Activated T-cell treated with anti-CD3 and anti-CD28 coated beads, Interleukin-2, amount 50 U/mL, for 72 hours (primary cell): ENCODE measurements around the gene EPS8. TPM values are rescaled to one million over a fixed set of nuclear protein-coding genes. Genes with fewer than 3 reads are reported as not detected.

ENCODE experiments used
- ATAC-seq, 2 donors: fragments of 150-1000 bp; cut with Tn5 transposase; replicated peaks in 1 of 2; 2 replicates each; pipeline ENCODE4 v1.10.0; 2021; ENCODE audit warnings: moderate library complexity in 2 of 2, mild to moderate bottlenecking in 1 of 2
- DNase-seq, 2 donors: peaks; one replicate each; pipeline ENCODE4 v3.0.0; 2021 to 2022; ENCODE audit warnings: mixed read lengths in 1 of 2
- H3K27ac Mint-ChIP-seq: one replicate; pipeline ENCODE4 v1.8.0; 2022; ENCODE audit warnings: mild to moderate bottlenecking, moderate library complexity, mixed read lengths
- H3K27me3 Mint-ChIP-seq: one replicate; pipeline ENCODE4 v1.8.0; 2022; ENCODE audit warnings: low read depth, mixed read lengths
- H3K36me3 Mint-ChIP-seq, 2 donors: one replicate each; pipeline ENCODE4 v1.8.0; 2022; ENCODE audit warnings: mixed read lengths in 2 of 2, mild to moderate bottlenecking in 1 of 2; ENCODE audit not compliant: insufficient read depth in 2 of 2
- H3K4me1 Mint-ChIP-seq: one replicate; pipeline ENCODE4 v1.8.0; 2022; ENCODE audit warnings: low read depth, mixed read lengths
- H3K4me3 Mint-ChIP-seq, 2 donors: one replicate each; pipeline ENCODE4 v1.8.0; 2022; ENCODE audit warnings: mild to moderate bottlenecking in 2 of 2, mixed read lengths in 2 of 2, moderate library complexity in 2 of 2
- H3K9me3 Mint-ChIP-seq, 2 donors: one replicate each; pipeline ENCODE4 v1.8.0; 2022; ENCODE audit warnings: mixed read lengths in 2 of 2
- total RNA-seq, 2 donors: library from RNA; stranded (reverse); gene quantifications; one replicate each; pipeline ENCODE4 v1.2.3, GENCODE V29; 2022

Gene EPS8
- total RNA-seq, 2 donors from 2014 or later: 2.4 to 6.3 TPM

DNA sequence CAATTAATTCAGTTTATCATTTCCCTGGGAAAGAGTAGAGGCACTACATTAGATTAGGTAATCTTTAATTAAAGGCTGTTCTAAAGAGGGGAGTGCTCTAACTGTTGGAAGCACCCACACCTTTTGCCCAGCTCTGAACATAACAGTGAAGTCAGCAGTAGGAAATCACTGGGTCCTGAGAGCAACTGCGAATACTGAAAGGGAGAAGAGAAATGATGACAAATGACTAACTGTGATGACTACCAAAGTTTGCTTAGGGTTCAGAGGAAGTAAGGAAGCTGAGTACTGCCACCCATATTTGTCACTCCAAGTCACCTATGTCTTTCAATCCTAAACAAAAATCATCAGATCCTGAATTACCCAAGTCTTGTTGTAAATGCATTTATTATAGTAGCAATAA is 140.6 kb downstream of the EPS8 start:
- no peak for DNase-seq
- H3K27ac Mint-ChIP-seq: no peak overlapping the region
- H3K9me3 Mint-ChIP-seq: no peaks in the 10 kb centered on the region
- H3K36me3 Mint-ChIP-seq: no peaks in the 10 kb centered on the region
- no peaks in the 10 kb centered on the region for H3K27me3 Mint-ChIP-seq
- H3K4me3 Mint-ChIP-seq: no peak overlapping the region
- ATAC-seq: peak in 1 of 2 donors; percentile 23
- no peaks in the 10 kb centered on the region for H3K4me1 Mint-ChIP-seq

- Mint-ChIP-seq H3K27ac (no peak overlapping the region), H3K4me3 (no peak overlapping the region), H3K36me3 (no peaks in the 10 kb centered on the region), H3K27me3 (no peaks in the 10 kb centered on the region), H3K9me3 (no peaks in the 10 kb centered on the region), H3K4me1 (no peaks in the 10 kb centered on the region)
- ATAC-seq: no peak
- no peak for DNase-seq
Measured at GRCh38 chr12:15646581-15646980, 142.6 kb downstream of the EPS8 start.

GRCh38 chr12:15644700-15645099 is 144.5 kb downstream of the EPS8 start:
- Mint-ChIP-seq H3K36me3 (no peaks in the 10 kb centered on the region), H3K4me1 (no peaks in the 10 kb centered on the region), H3K27me3 (no peaks in the 10 kb centered on the region), H3K27ac (no peak overlapping the region), H3K4me3 (no peak overlapping the region), H3K9me3 (no peaks in the 10 kb centered on the region)
- no peak for ATAC-seq
- no peak for DNase-seq

GRCh38 chr12:15638231-15638630 is 151.0 kb downstream of the EPS8 start:
- no peak for ATAC-seq
- Mint-ChIP-seq H3K36me3 (no peaks in the 10 kb centered on the region), H3K4me3 (no peak overlapping the region), H3K4me1 (no peaks in the 10 kb centered on the region), H3K27me3 (no peaks in the 10 kb centered on the region), H3K9me3 (no peaks in the 10 kb centered on the region), H3K27ac (no peak overlapping the region)
- DNase-seq: no peak

DNA sequence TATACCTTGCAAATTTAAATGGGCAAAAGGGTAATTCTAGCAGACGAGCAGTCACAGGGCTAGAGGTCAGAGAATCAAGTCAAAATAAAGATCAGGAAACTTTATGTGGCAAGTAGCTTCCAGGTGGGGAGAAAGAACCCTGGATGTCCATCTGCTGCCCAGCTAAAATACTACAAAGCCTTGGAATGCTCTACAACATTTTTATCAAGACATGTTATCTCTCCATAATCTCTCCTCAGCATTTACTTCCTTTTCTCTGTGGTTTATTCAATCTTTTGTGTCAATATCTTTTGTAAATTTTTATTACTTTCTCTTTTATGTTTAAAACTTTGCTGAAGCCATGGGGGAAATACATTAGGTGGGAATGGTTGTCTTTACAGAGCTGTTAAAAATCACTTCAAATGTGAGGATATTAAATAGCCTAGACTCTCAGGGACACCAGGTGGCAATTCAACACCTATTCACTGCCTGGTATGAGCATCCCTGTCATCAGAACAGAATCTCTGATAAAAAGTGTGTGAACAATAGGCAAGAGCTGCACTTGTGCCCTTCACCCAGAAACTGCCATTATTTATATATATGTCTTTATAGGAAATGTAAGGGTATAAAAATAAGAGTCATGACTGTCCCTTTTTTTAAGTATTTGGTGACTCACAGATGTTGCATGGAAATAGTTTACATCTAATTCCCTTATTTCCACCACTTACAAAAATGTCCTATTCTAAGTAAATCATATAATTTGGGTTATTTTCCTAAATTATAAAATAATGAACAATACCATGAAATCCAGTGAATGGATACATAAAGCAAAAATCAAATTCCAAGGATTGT is 152.9 kb downstream of the EPS8 start:
- Mint-ChIP-seq H3K4me3 (no peak overlapping the region), H3K9me3 (no peaks in the 10 kb centered on the region)

DNA sequence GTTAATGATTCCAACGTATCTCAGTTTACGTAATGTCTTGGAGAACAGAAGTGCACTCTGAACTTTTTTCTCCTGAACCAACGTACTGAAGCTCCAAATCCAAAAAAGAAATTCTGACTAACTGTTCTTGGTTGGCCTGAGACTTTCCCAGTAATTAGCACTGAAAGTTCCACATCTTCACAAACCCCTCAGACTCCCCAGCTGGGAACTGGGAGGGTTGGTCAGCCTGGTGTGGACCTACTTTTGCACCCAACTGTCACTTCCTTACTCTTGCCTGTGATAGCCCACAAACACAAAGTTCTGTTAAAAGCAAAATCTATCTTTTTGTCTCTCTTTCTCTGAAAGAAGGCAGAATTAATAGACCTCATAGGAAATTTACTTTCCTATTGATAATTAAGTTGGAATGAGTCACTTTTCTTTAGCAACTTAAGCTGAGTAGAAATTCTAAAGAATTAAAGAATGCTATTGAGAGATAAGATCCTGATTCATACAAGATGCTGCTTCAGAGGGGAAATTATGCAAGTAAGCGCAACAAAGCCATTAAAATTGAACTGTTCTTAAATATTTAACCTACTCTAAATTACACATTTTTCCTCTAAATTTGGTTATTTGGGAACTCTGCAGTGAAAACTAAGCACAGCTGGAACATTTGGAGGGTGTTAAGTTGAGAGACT is 155.0 kb downstream of the EPS8 start:
- ATAC-seq: no peak
- H3K9me3 Mint-ChIP-seq: no peaks in the 10 kb centered on the region
- H3K4me1 Mint-ChIP-seq: no peaks in the 10 kb centered on the region
- DNase-seq: no peak
- no peaks in the 10 kb centered on the region for H3K27me3 Mint-ChIP-seq
- no peak overlapping the region for H3K4me3 Mint-ChIP-seq
- no peaks in the 10 kb centered on the region for H3K36me3 Mint-ChIP-seq
- no peak overlapping the region for H3K27ac Mint-ChIP-seq

More for the DNA sequence above, 152.9 kb downstream of the EPS8 start:
- no peaks in the 10 kb centered on the region for H3K4me1 Mint-ChIP-seq
- ATAC-seq (no peak), DNase-seq (no peak)
- no peaks in the 10 kb centered on the region for H3K27me3 Mint-ChIP-seq
- no peak overlapping the region for H3K27ac Mint-ChIP-seq
- no peaks in the 10 kb centered on the region for H3K36me3 Mint-ChIP-seq

- no peak for ATAC-seq
- Mint-ChIP-seq H3K4me3 (no peak overlapping the region), H3K36me3 (no peaks in the 10 kb centered on the region), H3K9me3 (no peaks in the 10 kb centered on the region), H3K27ac (no peak overlapping the region), H3K4me1 (no peaks in the 10 kb centered on the region), H3K27me3 (no peaks in the 10 kb centered on the region)
- no peak for DNase-seq
Measured at GRCh38 chr12:15633201-15633600, 156.0 kb downstream of the EPS8 start.

- DNase-seq (no peak), ATAC-seq (no peak)
- Mint-ChIP-seq H3K9me3 (no peaks in the 10 kb centered on the region), H3K4me3 (no peak overlapping the region), H3K4me1 (no peaks in the 10 kb centered on the region), H3K27me3 (no peaks in the 10 kb centered on the region), H3K27ac (no peak overlapping the region), H3K36me3 (no peaks in the 10 kb centered on the region)
Measured at GRCh38 chr12:15632708-15633107, 156.5 kb downstream of the EPS8 start.

DNA sequence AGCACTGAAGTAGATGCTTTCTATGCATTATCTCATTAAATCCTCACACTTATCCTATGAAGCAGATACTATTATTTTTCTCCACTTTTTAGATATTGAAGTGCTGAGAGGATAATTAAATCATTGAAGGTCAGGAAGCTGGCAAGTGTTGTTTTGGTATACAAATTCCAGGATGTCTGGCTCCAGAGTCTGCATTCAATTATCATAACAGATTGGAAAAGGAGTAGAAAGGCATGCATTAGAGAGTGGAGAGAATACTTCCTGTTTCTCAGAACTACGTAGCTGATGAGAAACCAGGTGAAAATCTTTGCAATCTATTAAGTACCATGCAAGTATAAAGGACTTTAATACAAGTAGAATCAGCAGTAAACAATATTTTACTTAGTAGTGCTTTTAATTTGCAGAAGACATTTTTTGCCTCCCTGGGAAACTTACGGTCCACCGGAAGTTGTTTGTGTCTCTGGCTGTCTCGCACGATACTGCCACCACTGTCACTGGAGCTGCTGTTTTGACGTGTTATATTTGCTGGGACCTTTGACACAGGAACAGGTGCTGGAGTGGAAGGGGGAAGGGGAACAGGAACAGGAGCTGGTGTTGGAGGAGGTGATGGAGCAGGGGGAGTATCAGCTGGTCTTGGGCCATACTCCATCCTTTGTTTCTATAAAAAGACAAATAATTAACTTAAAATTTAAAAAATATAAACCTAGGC is 158.0 kb downstream of the EPS8 start:
- Mint-ChIP-seq H3K9me3 (no peaks in the 10 kb centered on the region), H3K27ac (no peak overlapping the region), H3K4me3 (no peak overlapping the region), H3K36me3 (no peaks in the 10 kb centered on the region), H3K27me3 (no peaks in the 10 kb centered on the region), H3K4me1 (no peaks in the 10 kb centered on the region)
- DNase-seq (no peak), ATAC-seq (no peak)

DNA sequence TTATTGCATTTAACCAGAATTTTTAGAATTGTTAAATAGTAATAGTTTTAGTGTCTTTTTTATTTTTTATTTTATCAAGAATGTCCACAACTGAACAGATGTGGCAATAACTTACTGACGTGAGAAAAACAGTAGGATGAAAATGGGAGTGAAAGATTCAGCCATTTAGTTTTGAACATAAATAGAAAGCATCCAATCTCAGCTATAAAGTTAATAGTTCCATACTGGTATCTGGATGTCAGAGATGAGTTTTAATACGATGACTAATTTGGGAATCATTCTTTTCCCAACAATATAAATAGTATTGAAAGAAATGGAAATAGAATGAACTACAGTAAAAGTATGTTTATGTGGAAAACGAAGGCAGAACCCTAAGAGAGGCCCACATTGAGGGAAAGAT is 159.4 kb downstream of the EPS8 start:
- Mint-ChIP-seq H3K27ac (no peak overlapping the region), H3K9me3 (no peaks in the 10 kb centered on the region), H3K27me3 (no peaks in the 10 kb centered on the region), H3K36me3 (no peaks in the 10 kb centered on the region), H3K4me1 (no peaks in the 10 kb centered on the region), H3K4me3 (no peak overlapping the region)
- ATAC-seq (no peak), DNase-seq (no peak)

DNA sequence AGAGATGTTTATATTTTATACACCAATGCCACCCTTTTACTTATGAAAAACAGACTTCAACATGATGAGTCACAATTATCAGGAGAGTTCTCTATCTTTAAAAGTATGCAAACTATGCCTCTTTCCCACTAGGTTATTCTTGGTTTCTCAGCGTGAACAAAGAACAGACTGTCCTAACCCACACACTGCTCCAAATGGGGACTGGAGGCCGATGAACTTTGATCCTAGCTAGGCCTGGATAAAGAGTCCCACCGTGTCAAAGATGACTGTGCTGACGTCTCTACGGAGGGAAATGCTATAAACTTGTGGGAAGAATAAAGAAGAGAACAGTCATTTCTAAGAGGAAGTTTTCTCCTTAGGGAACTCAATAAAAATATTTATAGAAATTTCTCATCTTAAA is 160.1 kb downstream of the EPS8 start:
- H3K36me3 Mint-ChIP-seq: no peaks in the 10 kb centered on the region
- H3K9me3 Mint-ChIP-seq: no peaks in the 10 kb centered on the region
- DNase-seq (no peak), ATAC-seq (no peak)
- H3K4me1 Mint-ChIP-seq: no peaks in the 10 kb centered on the region
- no peak overlapping the region for H3K27ac Mint-ChIP-seq
- H3K27me3 Mint-ChIP-seq: no peaks in the 10 kb centered on the region
- no peak overlapping the region for H3K4me3 Mint-ChIP-seq

- Mint-ChIP-seq H3K27me3 (no peaks in the 10 kb centered on the region), H3K4me1 (no peaks in the 10 kb centered on the region), H3K36me3 (no peaks in the 10 kb centered on the region), H3K27ac (no peak overlapping the region), H3K4me3 (no peak overlapping the region), H3K9me3 (no peaks in the 10 kb centered on the region)
- DNase-seq (no peak), ATAC-seq (no peak)
Measured at GRCh38 chr12:15627995-15628945, 160.9 kb downstream of the EPS8 start.
